ENCODE results near the gene FAHD2B. TPM values are rescaled to one million over a fixed set of nuclear protein-coding genes. Genes with fewer than 3 reads are reported as not detected.
"Not testable (repeated sequence)": the region's sequence is repeated elsewhere in the genome, so short reads cannot be mapped to it uniquely, and the experiment has no call there.

Gene FAHD2B
- total RNA-seq (2014; rRNA removed; shearing (Covaris generic)) = 28.6 and 32.4 TPM in 2 replicates
- polyA plus RNA-seq (2016; fragmentation: Nextera tagmentation; extraction: Ambion mirVana) = 22.3 and 23.9 TPM in 2 replicates
- long read RNA-seq, transcript FAHD2B-201 (8 exons, 1,305 nt) = minor isoform, 10 of 45 reads
- long read RNA-seq, transcript FAHD2B-202 (9 exons, 1,388 nt) = major isoform, 30 of 45 reads
- long read RNA-seq, partial matches to known transcripts = 0 of 45 reads
- long read RNA-seq, other reads (novel, unspliced or antisense) = 5 of 45 reads

DNA sequence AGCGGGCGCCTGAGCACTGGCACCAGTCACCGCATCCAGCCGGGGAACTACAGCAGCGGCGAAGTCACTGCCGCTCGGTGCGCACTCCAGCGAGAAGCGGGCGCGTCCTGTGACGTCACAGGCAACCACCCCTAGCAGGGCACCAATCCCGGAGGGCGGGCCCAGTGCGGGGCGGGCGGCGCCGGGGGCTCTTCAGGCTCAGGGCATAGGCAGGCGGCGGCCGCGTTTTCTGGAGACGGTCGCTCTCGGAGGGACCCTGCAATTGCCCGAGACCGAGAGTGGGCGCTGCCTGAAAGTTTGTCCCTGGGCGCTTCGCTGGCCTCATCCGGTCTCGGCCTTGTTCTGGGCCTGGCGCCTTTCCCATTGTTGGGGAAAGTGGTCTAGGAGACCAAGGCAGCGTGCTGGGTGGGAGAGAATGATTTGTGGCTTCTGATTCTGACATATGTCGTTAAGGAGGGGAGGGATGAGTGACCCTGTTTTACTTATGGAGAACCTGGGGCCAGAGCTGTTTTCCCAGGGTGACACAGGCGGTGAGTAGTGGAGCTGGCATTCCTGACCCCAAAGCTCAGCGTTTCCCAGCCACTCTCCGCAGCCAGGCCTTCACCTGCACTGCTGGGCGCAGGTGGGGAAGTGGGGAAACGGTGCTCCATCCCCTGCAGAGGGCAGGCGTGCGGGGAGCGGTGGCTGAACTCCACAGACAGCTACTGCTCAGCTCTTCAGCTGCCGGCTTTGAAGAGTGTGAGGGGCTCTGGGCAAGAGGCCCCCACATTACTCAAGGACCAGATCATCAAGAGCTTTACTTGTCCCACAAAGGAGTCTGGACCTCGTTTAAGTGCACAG, at the start of gene FAHD2B:
Gene FAHD2B (minus strand): TSS at position 111 of the 840 bp plus-strand sequence. CDS start 3,176 bp downstream, outside the sequence.
- not testable (repeated sequence) for H3K36me3 ChIP-seq (ENCODE audit: insufficient read depth); H3K27me3 ChIP-seq (ENCODE audit: insufficient read depth); H3K9me3 Mint-ChIP-seq; H3K4me1 Mint-ChIP-seq; H4K20me1 ChIP-seq (replicated peaks; ENCODE audit: insufficient read depth); H3K27me3 Mint-ChIP-seq (ENCODE audit: insufficient read depth, low read depth, poor library complexity); H3K27ac ChIP-seq (ENCODE audit: low read depth); H3K9me2 ChIP-seq (ENCODE audit: insufficient read depth); H3K36me3 Mint-ChIP-seq (ENCODE audit: low read depth); H3K27ac Mint-ChIP-seq; H3K79me2 ChIP-seq (replicated peaks; ENCODE audit: insufficient read depth); H3F3A ChIP-seq (replicated peaks; ENCODE audit: low read depth); H3K4me1 ChIP-seq (ENCODE audit: insufficient read depth)
- DNase-seq (ENCODE audit: low spot score) (peak; percentile 80), ATAC-seq (peak; percentile 91)
- peak within 1 kb of the TSS; percentile 58 for H3K4me3 ChIP-seq
- H3K4me3 Mint-ChIP-seq = peak within 1 kb of the TSS; percentile 80
- H2AFZ ChIP-seq = 0 out of 2 replicates have a peak within 1 kb of the TSS, but pooled peaks have one; percentile 28
- H3K4me2 ChIP-seq = peak within 1 kb of the TSS; percentile 84

- not testable (repeated sequence) for H3K79me2 ChIP-seq (replicated peaks; ENCODE audit: insufficient read depth); H3K27ac ChIP-seq (ENCODE audit: low read depth); H3K36me3 ChIP-seq (ENCODE audit: insufficient read depth); H3K4me3 ChIP-seq; H3K4me1 ChIP-seq (ENCODE audit: insufficient read depth); H2AFZ ChIP-seq; H4K20me1 ChIP-seq (replicated peaks; ENCODE audit: insufficient read depth); H3K27ac Mint-ChIP-seq; H3K9me2 ChIP-seq (ENCODE audit: insufficient read depth); H3K27me3 ChIP-seq (ENCODE audit: insufficient read depth); H3K9me3 Mint-ChIP-seq; H3K4me1 Mint-ChIP-seq; ATAC-seq; H3F3A ChIP-seq (replicated peaks; ENCODE audit: low read depth); H3K4me2 ChIP-seq; H3K36me3 Mint-ChIP-seq (ENCODE audit: low read depth); H3K4me3 Mint-ChIP-seq; H3K27me3 Mint-ChIP-seq (ENCODE audit: insufficient read depth, low read depth, poor library complexity); DNase-seq (ENCODE audit: low spot score)
Observed at GRCh38 chr2:97144016-97144415, 49.3 kb upstream of the FAHD2B start.

DNA sequence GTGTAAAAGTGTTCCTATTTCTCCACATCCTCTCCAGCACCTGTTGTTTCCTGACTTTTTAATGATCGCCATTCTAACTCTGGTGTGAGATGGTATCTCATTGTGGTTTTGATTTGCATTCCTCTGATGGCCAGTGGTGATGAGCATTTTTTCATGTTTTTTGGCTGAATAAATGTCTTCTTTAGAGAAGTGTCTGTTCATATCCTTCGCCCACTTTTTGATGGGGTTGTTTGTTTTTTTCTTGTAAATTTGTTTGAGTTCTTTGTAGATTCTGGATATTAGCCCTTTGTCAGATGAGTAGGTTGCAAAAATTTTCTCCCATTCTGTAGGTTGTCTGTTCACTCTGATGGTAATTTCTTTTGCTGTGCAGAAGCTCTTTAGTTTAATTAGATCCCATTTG, 34.4 kb upstream of the FAHD2B start:
- not testable (repeated sequence) for H3K27ac Mint-ChIP-seq; H3F3A ChIP-seq (replicated peaks; ENCODE audit: low read depth)

GRCh38 chr2:97113882-97114255, 19.2 kb upstream of the FAHD2B start:
- H3K36me3 ChIP-seq (ENCODE audit: insufficient read depth); H3F3A ChIP-seq (replicated peaks; ENCODE audit: low read depth); DNase-seq (ENCODE audit: low spot score); H3K27me3 Mint-ChIP-seq (ENCODE audit: insufficient read depth, low read depth, poor library complexity); H3K27ac ChIP-seq (ENCODE audit: low read depth); H3K79me2 ChIP-seq (replicated peaks; ENCODE audit: insufficient read depth); H2AFZ ChIP-seq; H3K36me3 Mint-ChIP-seq (ENCODE audit: low read depth); H3K9me2 ChIP-seq (ENCODE audit: insufficient read depth); H3K4me1 Mint-ChIP-seq; H3K27me3 ChIP-seq (ENCODE audit: insufficient read depth); H4K20me1 ChIP-seq (replicated peaks; ENCODE audit: insufficient read depth); H3K4me1 ChIP-seq (ENCODE audit: insufficient read depth); H3K27ac Mint-ChIP-seq; H3K9me3 Mint-ChIP-seq: not testable (repeated sequence)
- ATAC-seq = peak; percentile 46
- Histone ChIP-seq H3K4me3 (peak overlapping the region; percentile 65), H3K4me2 (peak overlapping the region; percentile 72)
- H3K4me3 Mint-ChIP-seq = peak overlapping the region; percentile 96

More for the DNA sequence above, 34.4 kb upstream of the FAHD2B start:
- not testable (repeated sequence) for H3K4me1 ChIP-seq (ENCODE audit: insufficient read depth); H2AFZ ChIP-seq; H3K9me3 Mint-ChIP-seq; H3K9me2 ChIP-seq (ENCODE audit: insufficient read depth); H3K4me3 ChIP-seq; H3K4me3 Mint-ChIP-seq; DNase-seq (ENCODE audit: low spot score); H4K20me1 ChIP-seq (replicated peaks; ENCODE audit: insufficient read depth); ATAC-seq; H3K79me2 ChIP-seq (replicated peaks; ENCODE audit: insufficient read depth); H3K4me2 ChIP-seq; H3K36me3 ChIP-seq (ENCODE audit: insufficient read depth); H3K27ac ChIP-seq (ENCODE audit: low read depth); H3K27me3 Mint-ChIP-seq (ENCODE audit: insufficient read depth, low read depth, poor library complexity); H3K27me3 ChIP-seq (ENCODE audit: insufficient read depth); H3K4me1 Mint-ChIP-seq
- H3K36me3 Mint-ChIP-seq (ENCODE audit: low read depth) = peaks cover 22% of the 10 kb centered on the region; the same call in 2 of the 3 replicates

All from GM23338 (cell line).